GM18520 (cell line): ENCODE measurements around the gene PANK4.

Source experiments
- ATAC-seq: cut with Tn5 transposase; IDR thresholded peaks from one replicate; pipeline ENCODE4 v1.9.1; 2021; ENCODE audit not compliant: unreplicated experiment

The PANK4 gene

GRCh38 chr1:2480236-2480985, 46.0 kb downstream of the PANK4 start:
- ATAC-seq = no peak

DNA sequence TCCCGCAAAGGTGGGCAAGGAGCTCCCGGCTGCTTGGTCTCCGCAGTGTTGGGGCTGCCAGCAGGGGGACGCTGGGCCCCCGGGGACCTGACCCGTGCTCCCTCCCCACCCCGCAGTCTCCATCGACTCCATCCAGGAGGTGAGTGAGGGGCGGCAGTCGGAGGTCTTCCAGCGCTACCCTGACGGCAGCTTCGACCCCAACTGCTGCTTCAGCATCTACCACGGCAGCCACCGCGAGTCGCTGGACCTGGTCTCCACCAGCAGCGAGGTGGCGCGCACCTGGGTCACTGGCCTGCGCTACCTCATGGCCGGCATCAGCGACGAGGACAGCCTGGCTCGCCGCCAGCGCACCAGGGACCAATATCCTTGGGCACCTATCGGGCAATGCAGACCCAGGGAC, 46.8 kb downstream of the PANK4 start:
- no peak for ATAC-seq

DNA sequence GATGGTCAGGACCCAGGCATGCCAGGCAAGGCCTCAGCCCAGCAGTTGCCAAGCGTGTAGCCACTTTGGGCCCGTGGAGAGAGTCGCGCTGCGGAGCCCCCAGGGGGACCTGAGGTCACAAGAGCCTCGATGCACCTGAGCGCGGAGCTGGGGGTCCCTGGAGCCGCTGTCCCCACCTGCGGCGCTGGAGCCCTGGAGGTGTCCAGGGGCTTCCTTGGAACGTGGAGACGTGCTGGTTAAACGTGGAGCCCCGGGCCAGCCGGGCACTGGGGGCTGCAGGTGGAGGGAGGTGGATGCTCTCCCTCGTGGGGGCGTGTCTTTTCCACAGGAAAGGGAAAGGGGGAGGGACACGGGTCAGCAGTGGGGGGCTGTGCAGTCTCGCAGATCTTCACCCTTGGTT, 47.2 kb downstream of the PANK4 start:
- no peak for ATAC-seq

GRCh38 chr1:2477791-2478499, 48.5 kb downstream of the PANK4 start:
- no peak for ATAC-seq

GRCh38 chr1:2477309-2477708, 49.1 kb downstream of the PANK4 start:
- ATAC-seq = no peak

DNA sequence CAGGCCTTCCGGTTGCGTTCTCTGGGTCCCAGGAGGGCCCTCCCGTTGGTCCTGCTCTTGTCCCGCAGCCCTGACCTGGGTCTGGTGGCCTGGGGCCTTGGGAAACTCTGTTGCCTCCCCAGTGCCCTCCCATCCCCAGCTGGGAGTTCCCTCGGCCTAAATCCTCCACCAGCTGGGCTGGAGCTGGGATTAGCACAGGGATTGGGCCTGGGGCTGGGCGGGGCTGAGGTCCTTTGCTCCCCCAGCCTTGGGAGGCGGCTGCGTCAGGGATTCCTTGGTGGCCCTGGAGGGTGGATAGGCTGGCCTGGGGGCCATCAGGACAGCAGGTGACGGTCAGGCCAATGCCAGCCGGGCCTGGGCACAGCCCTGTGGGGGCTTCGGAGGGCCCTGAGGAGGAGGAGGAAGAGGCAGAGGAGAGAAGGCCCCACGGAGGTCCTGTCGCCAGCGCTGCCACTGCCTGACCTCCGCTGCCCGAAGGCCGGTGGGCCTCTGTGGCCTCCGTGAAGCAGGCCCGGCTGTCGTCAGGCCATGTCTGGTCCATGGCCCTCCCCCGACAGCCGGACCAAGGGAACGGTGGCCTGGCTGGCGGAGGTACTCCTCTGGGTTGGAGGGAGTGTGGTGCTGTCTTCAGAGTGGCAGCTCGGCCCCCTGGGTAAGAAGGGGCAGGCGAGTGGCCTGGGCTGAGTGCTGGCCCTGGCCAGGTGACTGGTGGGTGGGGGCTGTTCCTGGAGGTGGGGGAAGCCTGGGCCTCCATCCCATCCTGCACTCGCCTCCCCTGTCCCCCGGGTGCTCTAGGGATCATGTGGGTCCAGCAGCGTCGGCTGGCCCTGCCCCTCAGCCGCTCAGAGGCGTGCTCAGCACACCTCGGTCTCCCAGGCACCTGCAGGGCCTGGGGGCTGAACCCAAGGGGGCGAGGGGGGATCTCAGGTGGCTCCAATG, 50.1 kb downstream of the PANK4 start, which contains the start of gene PLCH2:
TSS of gene PLCH2 (plus strand) at position 229 of the 939 bp plus-strand sequence. CDS start at position 529, 300 bp downstream.
- ATAC-seq = no peak

DNA sequence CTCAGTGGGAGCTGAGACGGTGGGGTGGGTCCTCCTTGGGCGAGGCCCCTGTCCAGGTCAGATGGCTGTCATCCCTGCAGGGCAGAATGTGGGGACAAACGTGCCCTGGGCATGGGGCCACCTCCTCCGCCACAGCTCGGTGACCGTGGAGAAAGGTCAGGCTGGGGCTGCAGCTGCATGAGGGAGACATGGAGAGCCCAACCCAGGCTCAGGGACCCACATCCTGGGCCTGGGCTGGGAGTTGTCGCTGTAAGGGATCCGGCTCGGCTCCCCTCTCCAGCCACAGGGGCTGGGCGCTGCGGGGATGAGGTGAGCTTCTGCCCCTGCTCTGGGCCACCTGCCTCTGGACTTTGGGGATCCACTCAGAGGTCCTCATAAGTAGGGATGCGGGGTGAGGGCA, 50.8 kb downstream of the PANK4 start:
- no peak for ATAC-seq

DNA sequence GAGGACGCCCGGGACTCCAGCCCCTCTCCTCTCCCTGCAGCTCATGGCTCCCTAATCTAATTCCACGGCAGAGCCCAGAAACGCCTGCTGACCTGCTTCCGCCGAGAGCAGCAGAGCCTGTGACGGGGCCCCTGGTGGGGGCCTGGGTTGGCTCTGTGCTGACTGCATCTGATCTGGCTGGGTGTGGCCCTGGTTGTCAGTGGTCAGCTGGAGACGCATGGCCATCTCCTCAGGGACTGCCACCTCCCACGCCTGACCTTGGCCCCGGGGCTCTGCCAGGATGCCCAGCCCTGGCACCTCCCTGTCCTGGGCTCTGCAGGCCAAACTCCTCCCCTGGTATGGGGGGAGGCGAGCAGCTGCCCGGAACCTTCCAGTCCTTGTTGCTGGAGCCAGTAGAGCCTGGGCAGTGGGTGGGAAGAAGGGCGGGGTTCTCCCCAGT, 51.4 kb downstream of the PANK4 start:
- no peak for ATAC-seq

DNA sequence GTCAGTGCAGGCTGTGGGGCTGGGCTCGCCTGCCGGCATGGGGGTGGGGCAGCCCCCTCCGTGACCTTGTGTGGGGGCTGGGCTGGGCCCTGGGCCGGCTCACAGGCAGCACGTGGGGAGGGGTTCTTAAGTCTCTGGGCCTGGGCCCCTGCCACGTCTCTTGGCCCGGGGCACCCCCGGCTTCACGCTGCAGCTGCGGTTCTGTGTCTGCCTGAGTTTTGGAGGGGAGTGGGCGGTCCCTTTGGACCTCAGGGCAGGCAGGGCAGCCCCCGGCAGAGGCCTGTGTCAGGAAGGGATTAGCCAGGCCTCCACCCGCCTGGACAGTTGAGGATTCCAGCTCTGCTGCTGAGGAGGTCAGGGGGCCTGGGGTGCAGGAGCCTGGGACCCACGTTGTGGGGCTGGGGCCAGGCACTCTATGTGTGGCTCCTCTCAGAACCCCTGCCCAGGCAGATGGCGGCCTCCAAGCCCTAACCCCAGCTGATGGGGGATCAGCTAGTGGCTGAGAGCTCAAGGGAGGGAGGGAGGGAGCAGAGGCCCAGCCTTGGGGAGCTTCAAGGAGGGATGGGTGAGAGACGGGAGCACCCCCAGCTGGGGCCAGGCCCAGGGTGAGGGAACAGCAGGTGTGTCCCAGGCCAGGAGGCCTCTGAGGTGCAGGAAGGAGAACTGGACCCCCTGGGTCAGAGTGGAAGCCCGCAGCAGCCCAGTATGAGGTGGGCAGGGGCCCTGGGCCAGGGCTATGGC, 52.1 kb downstream of the PANK4 start:
- ATAC-seq = no peak

GRCh38 chr1:2473198-2473597, 53.2 kb downstream of the PANK4 start:
- no peak for ATAC-seq

GRCh38 chr1:2472561-2473177, 53.7 kb downstream of the PANK4 start:
- ATAC-seq = no peak

DNA sequence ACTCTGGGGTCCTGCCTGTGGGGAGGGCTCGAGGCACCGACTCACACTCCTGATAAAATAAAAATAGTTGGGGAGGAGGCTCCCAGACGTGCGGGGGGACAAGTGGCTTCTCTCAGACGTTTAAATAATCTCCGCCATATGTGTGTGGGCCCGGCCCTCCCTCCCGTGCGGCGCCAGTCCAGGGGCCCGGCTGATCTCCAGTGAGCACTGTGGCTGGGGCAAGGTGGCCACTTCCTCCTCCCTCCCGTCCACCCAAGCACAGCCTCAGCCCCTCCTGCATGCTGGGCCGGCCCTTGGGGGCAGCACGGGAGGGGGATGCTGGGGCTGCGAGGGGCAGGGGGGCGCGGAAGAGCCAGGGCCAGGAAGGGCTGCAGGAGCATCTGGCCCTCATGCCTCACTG, 54.3 kb downstream of the PANK4 start:
- no peak for ATAC-seq

DNA sequence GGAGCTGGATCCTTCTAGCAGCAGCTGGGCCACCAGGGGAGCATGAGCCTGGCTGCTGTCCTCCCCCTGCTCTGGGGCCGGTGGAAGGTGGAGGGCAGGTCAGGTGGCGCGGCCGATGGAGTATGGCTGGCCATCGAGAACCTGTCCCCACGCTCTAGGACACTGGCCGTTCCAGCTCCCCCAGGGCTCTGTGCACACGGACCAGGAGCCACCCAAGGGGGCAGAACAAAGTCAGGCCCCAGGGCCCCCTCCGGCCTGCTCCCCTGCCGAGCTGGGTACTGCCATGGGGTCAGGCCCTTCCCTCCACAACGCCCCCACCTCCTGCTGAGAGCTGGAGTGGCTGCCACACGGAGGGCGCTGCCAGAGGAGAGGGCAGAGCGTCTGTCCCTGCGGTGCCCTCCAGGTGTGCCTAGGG, 54.8 kb downstream of the PANK4 start:
- ATAC-seq = no peak

DNA sequence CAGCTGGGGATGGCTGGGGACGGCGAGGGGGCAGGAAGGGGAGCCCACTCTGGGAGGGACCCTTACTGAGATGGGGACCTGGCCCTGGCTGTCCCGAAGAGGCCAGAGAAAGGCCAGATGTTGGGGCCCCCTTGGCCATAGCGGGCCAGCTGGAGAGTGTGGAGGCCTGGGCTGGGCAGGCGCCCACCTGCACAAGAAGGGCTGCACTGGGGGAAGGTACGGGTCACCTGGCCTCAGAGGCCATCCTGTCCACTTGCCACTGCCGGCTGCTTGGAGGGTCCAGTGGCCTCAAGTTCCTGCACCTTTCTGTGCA, 55.3 kb downstream of the PANK4 start:
- no peak for ATAC-seq

- no peak for ATAC-seq
Observed at GRCh38 chr1:2470290-2471158, 55.9 kb downstream of the PANK4 start.

DNA sequence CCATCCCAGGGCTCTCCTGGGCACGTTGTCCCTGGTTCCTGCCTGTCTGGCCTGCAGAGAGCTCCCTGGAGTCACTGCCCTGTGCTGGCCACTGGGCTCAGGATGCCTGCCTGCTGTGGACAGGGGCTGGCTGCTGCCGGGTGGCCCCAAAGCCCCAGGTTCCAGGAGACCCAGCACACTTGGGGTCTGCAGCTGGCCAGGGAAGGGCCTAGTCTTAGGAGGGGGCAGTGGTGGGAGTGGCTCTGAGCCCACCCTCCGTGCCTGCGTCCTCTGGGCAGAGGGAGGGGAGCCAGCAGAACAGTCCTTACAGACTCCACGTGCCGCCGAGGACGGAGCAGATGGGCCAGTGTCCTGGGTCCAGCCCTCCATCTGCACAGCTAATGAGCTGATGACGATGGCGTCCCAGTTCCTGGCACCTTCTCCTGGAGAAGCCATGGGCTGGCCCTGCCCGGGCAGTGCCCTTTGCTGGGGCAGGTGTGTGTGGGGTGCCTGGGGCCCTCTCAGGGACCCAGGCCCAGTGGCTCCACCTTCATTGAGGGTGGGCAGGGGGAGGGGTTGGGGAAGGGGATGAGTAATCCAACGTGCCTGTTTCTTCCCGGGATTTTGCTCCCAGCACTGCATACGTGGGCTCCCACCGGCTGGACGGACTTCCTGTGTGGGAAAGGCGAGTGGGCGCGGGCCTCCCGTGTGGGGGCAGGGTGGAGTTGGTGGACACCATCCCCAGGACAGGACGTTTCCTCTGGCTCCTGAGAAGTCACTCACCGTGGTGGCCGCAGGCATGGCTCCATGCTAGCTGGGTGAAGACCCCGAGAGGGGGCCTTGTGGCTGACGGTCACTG, 57.1 kb downstream of the PANK4 start:
- no peak for ATAC-seq

GRCh38 chr1:2468540-2468939, 57.9 kb downstream of the PANK4 start:
- ATAC-seq = no peak

GRCh38 chr1:2468041-2468472, 58.3 kb downstream of the PANK4 start:
- ATAC-seq = no peak
